ENCODE data around the gene NR2C2AP.
"Not testable (repeated sequence)": the region's sequence is repeated elsewhere in the genome, so short reads cannot be mapped to it uniquely, and the experiment has no call there.

Gene NR2C2AP

DNA sequence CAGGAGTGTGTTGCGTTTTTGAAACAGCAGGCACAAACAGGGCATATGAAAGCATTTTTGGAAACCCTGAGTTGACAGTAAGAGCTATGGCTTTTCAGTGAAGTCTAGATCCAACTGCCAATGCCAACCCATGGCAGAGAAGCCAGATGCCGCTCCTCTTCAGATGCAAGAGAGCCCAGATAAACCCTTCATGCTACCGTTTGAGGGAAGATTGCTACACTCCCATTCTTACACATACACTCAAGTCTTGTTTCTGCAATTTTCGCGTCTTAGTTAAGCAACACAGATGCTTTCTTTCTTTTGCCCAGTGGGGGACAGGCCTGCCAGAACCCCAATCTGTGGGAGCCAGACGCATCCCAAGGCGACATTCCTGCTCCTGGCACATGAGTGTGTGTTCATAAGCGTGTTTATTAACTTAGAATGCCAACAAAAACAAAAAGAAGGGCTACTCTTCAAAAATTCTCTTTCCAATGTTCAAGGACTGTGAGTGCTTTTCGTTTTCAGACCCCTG is 21.7 kb downstream of the NR2C2AP start:
- DNase-seq (ENCODE audit: low read depth) = no peak

- DNase-seq (ENCODE audit: low read depth) = no peak
These were observed 23.4 kb downstream of the NR2C2AP start for GRCh38 chr19:19179548-19180441.

DNA sequence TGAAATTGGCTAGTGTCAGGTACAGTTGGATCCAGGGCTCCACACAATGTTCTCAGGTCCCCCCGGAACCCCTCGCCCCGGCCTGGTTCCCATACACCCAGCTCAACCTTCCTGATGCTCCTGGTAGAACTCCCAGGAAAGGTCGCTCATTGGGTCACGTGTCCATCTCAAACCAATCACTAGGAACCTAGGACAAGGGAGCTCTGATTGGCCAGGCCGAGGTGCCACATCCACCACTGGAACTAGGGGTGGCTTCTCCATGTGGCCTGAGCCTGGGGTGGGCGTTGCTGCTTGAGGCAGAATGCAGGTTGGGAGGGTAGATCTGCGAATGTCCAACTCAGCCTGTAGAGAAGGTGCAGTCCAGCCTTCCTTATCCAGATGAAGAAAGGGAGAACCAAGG is 26.3 kb downstream of the NR2C2AP start:
- peak; percentile 14 for DNase-seq (ENCODE audit: low read depth)

DNA sequence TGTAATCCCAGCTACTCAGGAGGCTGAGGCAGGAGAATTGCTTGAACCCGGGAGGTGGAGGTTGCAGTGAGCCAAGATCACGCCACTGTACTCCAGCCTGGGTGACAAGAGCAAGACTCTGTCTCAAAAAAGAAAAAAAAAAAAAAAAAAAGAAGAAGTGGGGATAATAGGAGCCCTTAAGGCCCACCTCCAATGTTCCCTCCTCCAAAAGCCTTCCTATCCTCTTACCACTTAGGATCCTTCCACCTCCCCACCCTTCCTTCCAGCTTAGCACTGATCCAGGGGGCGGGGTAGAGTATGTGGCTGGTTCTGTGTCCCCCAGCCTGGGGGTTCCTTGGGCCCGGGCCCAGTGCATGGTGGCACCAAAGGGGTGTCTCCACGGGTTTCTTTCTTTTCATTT is 30.0 kb downstream of the NR2C2AP start:
- not testable (repeated sequence) for DNase-seq (ENCODE audit: low read depth)

GRCh38 chr19:19171821-19172532 is 31.2 kb downstream of the NR2C2AP start:
- peak; percentile 51 for DNase-seq (ENCODE audit: low read depth)

DNA sequence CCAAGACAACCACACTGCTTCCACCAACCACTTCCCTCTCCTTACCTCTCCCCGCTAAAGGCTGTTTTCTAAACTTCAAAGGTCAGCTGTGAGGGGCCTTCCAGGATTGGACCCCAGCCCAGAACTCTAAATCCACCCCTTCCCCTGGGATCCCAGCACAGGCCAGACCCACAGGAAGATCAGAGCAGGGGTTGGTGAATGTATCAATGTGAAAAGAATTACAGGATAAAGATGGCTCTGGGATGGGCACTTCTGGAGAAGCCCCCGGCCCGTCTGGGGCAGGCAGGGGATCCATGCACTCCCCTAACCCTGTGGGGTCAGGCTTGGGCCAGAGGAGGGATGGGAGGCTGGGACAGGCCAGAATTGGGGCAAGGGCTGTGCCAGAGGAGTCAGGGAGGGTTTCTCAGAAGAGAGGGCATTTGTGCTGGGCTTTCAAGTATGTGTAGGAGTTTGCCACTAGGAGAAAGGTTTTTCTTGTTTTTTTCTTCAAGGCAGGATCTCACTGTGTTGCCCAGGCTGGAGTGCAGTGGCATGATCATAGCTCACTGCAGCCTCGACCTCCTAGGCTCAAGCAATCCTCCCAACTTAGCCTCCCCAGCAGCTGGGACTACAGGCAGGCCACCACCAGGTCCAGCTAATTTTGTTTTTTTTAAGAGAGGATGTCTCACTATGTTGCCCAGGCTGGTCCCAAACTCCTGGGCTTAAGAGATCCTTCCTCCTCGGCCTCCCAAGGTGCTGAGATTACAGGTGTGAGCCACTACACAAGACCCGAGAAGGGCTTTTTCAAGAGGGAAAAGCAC is 32.1 kb downstream of the NR2C2AP start:
- no peak for DNase-seq (ENCODE audit: low read depth)

- DNase-seq (ENCODE audit: low read depth) = peak; percentile 60
These were observed 33.0 kb downstream of the NR2C2AP start, which contains the start of gene MEF2B for GRCh38 chr19:19170053-19170872. Gene MEF2B (minus strand): TSS chr19:19170263. CDS start chr19:19150735, 19,528 bp downstream.

DNA sequence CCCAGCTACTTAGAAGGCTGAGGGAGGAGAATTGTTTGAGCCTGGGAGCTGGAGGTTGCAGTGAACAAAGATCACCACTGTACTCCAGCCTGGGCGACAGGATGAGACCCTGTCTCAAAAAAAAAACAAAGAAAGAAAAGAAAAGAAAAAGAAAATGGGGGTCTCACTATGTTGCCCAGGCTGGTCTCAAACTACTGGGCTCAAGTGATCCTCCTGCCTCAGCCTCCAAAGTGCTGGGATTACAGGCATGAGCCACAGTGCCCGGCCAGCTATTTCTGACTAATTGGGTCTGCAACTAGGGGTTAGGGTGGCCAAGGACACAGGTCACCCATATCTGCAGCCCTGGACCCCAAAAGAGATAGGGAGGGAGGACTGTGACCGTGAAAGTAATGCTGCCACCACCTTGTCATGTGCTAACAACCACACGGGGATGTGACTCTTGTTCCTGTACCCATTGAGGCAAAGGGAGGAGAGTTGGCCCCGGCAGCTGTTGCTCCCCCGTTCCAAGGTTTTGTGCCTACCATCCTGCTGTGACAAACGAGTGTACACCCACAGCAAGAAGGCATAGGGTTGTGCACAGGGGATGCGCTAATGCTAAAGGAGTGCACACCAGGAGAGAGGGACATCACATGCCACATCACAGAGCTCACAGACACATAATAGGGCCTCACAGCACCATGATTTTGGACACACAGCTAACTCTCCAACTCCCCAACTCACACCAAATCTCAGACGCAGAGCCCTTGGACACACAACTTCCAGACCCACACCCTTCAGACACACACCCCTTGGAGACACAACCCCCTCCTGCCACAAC is 33.8 kb downstream of the NR2C2AP start:
- no peak for DNase-seq (ENCODE audit: low read depth)

- no peak for DNase-seq (ENCODE audit: low read depth)
These were observed 35.6 kb downstream of the NR2C2AP start for GRCh38 chr19:19167612-19168011.

DNA sequence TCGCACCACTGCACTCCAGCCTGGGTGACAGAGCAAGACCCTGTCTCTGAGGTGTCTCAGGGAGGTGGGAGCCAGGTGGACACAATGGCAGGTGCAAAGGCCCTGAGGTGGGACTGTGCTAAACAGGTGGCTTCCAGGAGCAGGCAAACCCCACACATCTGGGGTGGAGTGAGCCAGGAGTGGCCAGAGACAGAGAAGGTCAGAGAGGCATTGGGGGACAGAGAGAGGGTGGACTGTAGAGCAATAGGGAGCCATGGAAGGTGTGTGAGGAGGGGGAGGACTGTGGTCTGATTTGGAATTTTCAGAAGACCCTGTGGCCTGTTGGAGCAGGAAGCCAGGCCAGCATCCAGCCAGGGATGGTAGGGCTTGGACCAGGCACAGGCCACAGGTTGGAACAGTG is 37.8 kb downstream of the NR2C2AP start:
- no peak for DNase-seq (ENCODE audit: low read depth)

DNA sequence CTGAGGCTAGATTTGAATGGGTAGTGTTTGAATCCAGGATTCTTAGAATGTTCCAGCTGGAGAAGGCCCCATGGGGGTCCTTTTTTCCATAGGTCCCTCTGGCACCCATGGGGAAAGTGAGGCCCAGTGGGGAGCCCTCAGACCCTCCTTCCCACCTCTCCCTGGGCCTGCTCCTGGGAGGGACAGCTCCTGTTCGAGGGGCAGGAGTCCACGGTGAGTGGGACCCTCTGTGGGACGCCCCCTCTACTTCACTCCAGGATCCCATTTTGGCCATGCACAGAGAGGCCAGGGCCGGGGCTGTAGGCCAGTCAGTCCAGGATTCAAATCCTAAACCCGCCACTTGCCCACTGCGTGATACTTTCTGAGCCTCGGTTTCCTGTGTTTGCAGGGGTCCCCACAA is 40.7 kb downstream of the NR2C2AP start:
- DNase-seq (ENCODE audit: low read depth) = no peak

DNA sequence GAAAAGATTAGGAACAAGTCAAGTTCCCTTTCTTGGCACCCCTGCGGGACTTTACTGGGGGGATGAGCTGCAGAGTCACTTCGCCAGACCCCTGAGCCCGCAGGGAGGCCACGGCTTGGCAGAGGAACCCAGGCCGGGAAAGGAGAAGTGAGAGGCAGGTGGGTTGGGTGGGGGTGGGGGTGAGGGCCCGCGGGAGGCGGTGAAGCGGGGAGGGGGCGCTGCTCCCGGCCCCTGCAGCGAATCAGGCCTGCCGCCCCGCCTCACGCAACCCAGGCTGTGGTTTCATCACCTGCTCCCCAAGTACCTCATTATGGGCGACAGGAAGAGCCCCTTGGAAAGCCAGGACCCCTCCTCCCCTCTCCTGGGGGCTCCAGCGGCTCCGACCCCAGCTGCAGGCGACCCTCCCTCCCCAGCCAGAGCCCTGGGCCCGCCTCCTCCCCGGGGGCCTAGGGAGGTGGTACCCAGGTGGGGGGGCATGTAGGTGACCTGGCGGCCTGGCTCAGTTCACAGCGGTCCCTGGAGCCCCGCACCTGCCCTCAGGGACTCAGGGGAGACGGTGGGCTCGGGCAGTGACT is 42.7 kb downstream of the NR2C2AP start:
- no peak for DNase-seq (ENCODE audit: low read depth)

GRCh38 chr19:19159534-19159933 is 43.7 kb downstream of the NR2C2AP start:
- DNase-seq (ENCODE audit: low read depth) = no peak

DNA sequence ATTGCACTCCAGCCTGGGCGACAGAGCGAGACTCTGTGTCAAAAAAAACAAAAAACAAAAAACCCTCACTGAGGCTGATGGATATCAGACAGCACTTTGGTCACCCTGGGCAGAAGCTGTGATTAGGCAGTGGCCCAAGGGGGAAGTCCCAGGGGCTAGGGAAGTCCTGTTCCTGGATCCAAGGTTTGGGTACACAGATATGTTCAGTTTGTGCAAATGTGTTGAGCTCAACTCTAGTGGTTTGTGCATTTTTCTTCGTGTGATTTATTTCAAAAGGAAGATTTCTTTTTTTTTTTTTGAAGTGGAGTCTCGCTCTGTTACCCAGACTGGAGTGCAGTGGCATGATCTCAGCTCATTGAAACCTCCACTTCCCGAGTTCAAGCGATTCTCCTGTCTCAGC is 45.4 kb downstream of the NR2C2AP start:
- DNase-seq (ENCODE audit: low read depth) = no peak

DNA sequence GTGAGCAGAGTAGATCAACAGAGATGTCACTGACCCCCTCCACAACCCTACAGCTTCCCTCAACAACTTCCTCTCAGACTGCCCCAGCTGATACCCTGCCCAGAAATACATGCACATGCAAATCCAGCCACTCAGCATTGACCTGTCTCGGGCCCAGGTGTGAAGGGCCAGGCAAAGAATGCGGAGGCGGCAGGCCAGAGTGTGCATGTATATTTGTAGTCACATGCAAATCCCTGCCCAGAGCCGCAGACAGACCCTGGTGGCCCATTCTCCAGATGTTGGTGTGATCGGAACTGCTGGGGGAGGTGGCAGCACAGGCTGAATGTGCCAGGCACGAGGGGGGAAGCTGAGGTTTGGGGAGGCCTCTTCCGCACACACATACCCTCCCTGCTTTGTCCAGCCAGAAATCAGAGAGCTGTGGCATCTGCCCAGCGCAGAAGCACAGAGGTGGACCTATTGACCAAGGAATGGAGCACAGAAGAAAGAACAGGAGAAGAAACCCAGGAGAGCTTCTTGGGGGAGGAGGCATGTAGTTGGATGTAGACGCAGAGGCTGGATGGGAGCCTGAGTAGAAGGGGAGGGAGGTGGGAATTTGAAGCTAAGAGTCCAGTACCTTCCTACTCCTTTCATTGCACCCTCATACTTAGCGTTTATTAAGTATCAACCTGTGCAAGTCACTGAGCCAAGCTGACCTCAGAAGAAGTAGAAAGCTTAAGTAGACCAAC is 47.6 kb downstream of the NR2C2AP start:
- no peak for DNase-seq (ENCODE audit: low read depth)

DNA sequence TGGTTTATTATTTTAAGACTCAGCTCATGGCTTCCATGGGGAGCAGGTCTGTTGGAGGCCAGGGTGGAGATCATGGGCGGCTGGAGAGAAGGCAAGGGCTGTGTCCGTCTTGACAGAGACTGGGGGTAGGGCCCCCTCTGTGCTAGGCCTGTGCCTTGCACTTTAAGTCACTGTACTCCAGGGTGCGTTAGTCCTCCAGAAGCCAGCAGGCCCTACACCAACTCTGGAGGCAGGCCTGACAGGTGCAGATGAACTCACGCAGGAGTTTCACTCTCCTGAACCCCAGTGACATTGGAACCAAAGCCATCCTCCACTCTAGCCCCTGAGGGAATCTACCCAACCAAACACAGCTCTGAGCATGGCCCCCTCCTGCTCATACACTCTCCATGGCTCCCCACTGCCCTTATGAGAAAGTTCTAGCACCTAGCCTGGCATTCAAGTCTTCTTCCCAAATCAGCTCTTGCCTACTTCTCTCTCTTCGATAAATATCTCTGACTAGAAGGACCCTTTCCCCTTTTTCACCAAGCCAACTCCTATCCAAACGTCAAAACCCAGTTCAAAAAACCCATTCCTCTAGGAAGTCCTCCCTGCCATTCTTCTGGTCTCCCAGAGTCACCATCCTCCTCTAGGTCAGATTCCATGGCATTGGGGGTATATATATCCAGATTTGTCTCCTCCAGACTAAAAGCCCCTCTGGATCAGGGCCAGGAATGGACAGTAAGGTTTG is 48.3 kb downstream of the NR2C2AP start:
- no peak for DNase-seq (ENCODE audit: low read depth)

GRCh38 chr19:19152668-19153384 is 50.4 kb downstream of the NR2C2AP start:
- DNase-seq (ENCODE audit: low read depth) = no peak

GRCh38 chr19:19151418-19151817 is 51.8 kb downstream of the NR2C2AP start:
- no peak for DNase-seq (ENCODE audit: low read depth)

Measured in EH (cell line).